Stimulated activated CD8-positive, alpha-beta memory T cell treated with anti-CD3 and anti-CD28 coated beads, Interleukin-4, amount 100 ng/mL, for 24 hours (primary cell): ENCODE measurements around the gene STMND1.

Source experiments
- DNase-seq: peaks from one replicate; pipeline ENCODE4 v3.0.0-alpha.2; 2020; ENCODE audit warnings: low read depth

Gene STMND1

GRCh38 chr6:17165383-17165782 lies 63.5 kb downstream of the STMND1 start:
- DNase-seq: no peak

- DNase-seq: no peak
These were observed 65.6 kb downstream of the STMND1 start for GRCh38 chr6:17167327-17167979.

GRCh38 chr6:17169291-17169690 lies 67.4 kb downstream of the STMND1 start:
- DNase-seq: no peak

GRCh38 chr6:17169711-17170110 lies 67.9 kb downstream of the STMND1 start:
- no peak for DNase-seq

- DNase-seq: no peak
These were observed 71.1 kb downstream of the STMND1 start for GRCh38 chr6:17172836-17173470.

GRCh38 chr6:17178326-17178725 lies 76.5 kb downstream of the STMND1 start:
- no peak for DNase-seq

- no peak for DNase-seq
These were observed 77.1 kb downstream of the STMND1 start for GRCh38 chr6:17178754-17179529.

GRCh38 chr6:17179530-17180073 lies 77.8 kb downstream of the STMND1 start:
- DNase-seq: no peak
